ENCODE measurements around the gene LRRC25.

LRRC25 gene

GRCh38 chr19:18428173-18428786 lies 30.9 kb upstream of the LRRC25 start:
- DNase-seq (ENCODE audit: low read depth), result no peak
- TF ChIP-seq, protein P1, sequence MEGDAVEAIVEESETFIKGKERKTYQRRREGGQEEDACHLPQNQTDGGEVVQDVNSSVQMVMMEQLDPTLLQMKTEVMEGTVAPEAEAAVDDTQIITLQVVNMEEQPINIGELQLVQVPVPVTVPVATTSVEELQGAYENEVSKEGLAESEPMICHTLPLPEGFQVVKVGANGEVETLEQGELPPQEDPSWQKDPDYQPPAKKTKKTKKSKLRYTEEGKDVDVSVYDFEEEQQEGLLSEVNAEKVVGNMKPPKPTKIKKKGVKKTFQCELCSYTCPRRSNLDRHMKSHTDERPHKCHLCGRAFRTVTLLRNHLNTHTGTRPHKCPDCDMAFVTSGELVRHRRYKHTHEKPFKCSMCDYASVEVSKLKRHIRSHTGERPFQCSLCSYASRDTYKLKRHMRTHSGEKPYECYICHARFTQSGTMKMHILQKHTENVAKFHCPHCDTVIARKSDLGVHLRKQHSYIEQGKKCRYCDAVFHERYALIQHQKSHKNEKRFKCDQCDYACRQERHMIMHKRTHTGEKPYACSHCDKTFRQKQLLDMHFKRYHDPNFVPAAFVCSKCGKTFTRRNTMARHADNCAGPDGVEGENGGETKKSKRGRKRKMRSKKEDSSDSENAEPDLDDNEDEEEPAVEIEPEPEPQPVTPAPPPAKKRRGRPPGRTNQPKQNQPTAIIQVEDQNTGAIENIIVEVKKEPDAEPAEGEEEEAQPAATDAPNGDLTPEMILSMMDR (IDR thresholded peaks at IDR 0.05; ENCODE audit: low read depth, low read length), result no peak
- no peak for TF ChIP-seq MYC (IDR thresholded peaks at IDR 0.05; ENCODE audit: low read depth, low read length)
- TF ChIP-seq, protein P2, sequence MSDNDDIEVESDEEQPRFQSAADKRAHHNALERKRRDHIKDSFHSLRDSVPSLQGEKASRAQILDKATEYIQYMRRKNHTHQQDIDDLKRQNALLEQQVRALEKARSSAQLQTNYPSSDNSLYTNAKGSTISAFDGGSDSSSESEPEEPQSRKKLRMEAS (IDR thresholded peaks at IDR 0.05; ENCODE audit: low read depth, low read length), result no peak
- TF ChIP-seq POLR2A (IDR thresholded peaks at IDR 0.05; ENCODE audit: extremely low read depth, insufficient read length), result no peak
- H3K4me3 ChIP-seq (ENCODE audit: low read depth, low read length), result no peak overlapping the region

DNA sequence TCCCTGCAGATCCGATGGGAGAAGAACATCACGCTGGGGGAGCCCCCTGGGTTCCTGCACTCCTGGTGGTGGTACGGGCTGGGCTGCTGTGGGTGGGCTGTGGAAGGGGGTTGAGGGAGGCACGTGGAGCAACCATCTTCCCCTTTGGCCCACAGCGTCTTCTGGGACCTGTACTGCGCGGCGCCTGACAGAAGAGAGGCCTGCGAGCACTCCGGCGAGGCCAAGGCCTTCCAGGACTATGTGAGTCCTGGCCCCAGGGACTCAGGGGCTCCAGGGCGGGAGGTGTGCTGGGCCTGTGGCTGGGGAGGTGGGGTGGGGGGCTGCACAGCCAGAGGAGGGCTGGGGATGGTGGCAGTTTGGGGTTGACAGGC lies 30.3 kb upstream of the LRRC25 start:
- H3K4me3 ChIP-seq (ENCODE audit: low read depth, low read length), result no peak overlapping the region
- TF ChIP-seq, protein P2 (IDR thresholded peaks at IDR 0.05; ENCODE audit: low read depth, low read length), result no peak
- TF ChIP-seq MYC (IDR thresholded peaks at IDR 0.05; ENCODE audit: low read depth, low read length) (no peak), POLR2A (IDR thresholded peaks at IDR 0.05; ENCODE audit: extremely low read depth, insufficient read length) (no peak)
- TF ChIP-seq, protein P1 (IDR thresholded peaks at IDR 0.05; ENCODE audit: low read depth, low read length), result no peak
- DNase-seq (ENCODE audit: low read depth), result no peak

GRCh38 chr19:18427080-18427742 lies 29.8 kb upstream of the LRRC25 start:
- DNase-seq (ENCODE audit: low read depth), result no peak
- no peak overlapping the region for H3K4me3 ChIP-seq (ENCODE audit: low read depth, low read length)
- TF ChIP-seq, protein P1 (IDR thresholded peaks at IDR 0.05; ENCODE audit: low read depth, low read length), result no peak
- TF ChIP-seq, protein P2 (IDR thresholded peaks at IDR 0.05; ENCODE audit: low read depth, low read length), result no peak
- TF ChIP-seq POLR2A (IDR thresholded peaks at IDR 0.05; ENCODE audit: extremely low read depth, insufficient read length) (no peak), MYC (IDR thresholded peaks at IDR 0.05; ENCODE audit: low read depth, low read length) (no peak)

- TF ChIP-seq MYC (IDR thresholded peaks at IDR 0.05; ENCODE audit: low read depth, low read length) (no peak), POLR2A (IDR thresholded peaks at IDR 0.05; ENCODE audit: extremely low read depth, insufficient read length) (no peak)
- TF ChIP-seq, protein P2 (IDR thresholded peaks at IDR 0.05; ENCODE audit: low read depth, low read length), result no peak
- TF ChIP-seq, protein P1 (IDR thresholded peaks at IDR 0.05; ENCODE audit: low read depth, low read length), result no peak
- DNase-seq (ENCODE audit: low read depth), result no peak
- H3K4me3 ChIP-seq (ENCODE audit: low read depth, low read length), result no peak overlapping the region
These were observed 29.0 kb upstream of the LRRC25 start for GRCh38 chr19:18426416-18426767.

DNA sequence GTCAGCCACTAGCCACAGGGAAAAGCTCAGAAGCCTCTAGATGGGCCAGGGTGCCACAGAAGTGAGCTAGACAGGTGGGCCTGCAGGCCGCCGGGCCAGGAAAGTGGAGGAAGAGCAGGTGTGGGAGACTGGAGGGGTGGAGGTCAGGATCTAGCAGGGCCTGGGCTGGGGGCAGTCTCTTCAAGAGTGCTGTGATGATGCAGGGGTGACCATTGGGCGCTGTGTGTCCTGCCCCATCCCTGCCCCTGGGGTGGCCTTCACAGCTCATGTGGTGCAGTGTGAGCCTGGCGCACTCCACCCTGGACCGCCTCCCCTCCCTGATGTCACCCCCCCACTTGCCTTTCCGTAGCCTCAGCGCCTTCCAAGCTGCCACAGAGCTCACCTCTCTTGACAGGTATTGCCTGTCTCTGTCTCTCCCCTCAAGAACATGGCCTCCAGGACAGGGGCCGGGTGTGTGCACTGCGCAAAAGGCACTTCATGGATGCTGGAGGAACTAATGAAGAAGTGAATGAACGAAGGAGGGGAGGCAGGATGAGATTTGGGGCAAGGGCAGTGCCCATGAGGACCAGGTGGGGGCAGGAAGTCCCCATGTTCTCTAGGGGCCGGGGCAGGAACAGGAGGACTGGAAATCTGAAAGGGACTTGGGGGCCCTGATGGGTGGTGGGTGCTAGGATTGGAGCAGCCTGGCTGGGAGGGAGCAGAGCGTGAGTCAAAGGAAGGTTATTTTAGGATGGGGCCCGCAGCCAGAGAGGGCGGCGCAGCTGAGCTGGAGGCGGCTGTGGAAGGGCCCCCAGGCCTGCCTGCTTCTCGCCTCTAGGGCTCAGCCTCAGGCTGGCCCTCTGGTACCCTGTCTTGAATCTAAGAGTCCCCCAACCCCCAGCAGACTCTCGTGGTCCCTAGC lies 28.3 kb upstream of the LRRC25 start:
- DNase-seq (ENCODE audit: low read depth), result no peak
- TF ChIP-seq, protein P2 (IDR thresholded peaks at IDR 0.05; ENCODE audit: low read depth, low read length), result no peak
- TF ChIP-seq, protein P1 (IDR thresholded peaks at IDR 0.05; ENCODE audit: low read depth, low read length), result no peak
- no peak for TF ChIP-seq MYC (IDR thresholded peaks at IDR 0.05; ENCODE audit: low read depth, low read length)
- no peak for TF ChIP-seq POLR2A (IDR thresholded peaks at IDR 0.05; ENCODE audit: extremely low read depth, insufficient read length)
- H3K4me3 ChIP-seq (ENCODE audit: low read depth, low read length), result no peak overlapping the region
